HCT116 (cell line): ENCODE measurements around the gene ZPBP. TPM values are rescaled to one million over a fixed set of nuclear protein-coding genes. Genes with fewer than 3 reads are reported as not detected.

ENCODE experiments used
- ATAC-seq: fragments of 200-7000 bp; cut with Tn5 transposase; 2 replicates; pipeline ENCODE4 v1.9.1; 2020; ENCODE audit warnings: mild to moderate bottlenecking, moderate library complexity
- BruUV-seq: library from RNA; stranded (reverse); fragments of 400-500 nt; replicated peaks from 2 replicates; lab custom pipeline; 2021; lab: Mats Ljungman, UMichigan
- CTCF ChIA-PET: fragments of 300-600 bp; sonication (Branson Sonifier 250); formaldehyde crosslinking; loops from one replicate; lab custom pipeline; 2021; ENCODE audit warnings: antibody characterized with exemption; lab: Charles Lee
- POLR2A ChIA-PET: fragments of 300-600, 350-600 bp; sonication (Branson Sonifier 250); formaldehyde crosslinking; loops from one replicate; lab custom pipeline; 2021; ENCODE audit warnings: antibody characterized with exemption; lab: Charles Lee
- RAD21 ChIA-PET, 2 experiments: fragments of 300-600 bp; sonication (Branson Sonifier 250); formaldehyde crosslinking; loops; one replicate each; lab custom pipeline; 2023; ENCODE audit warnings: low total read pairs in 2 of 2; ENCODE audit not compliant: uncharacterized antibody in 2 of 2, unreplicated experiment in 2 of 2, low non-redundant PET in 1 of 2; lab: Charles Lee
- DNase-seq: peaks from one replicate; pipeline ENCODE4 v3.0.0-alpha.2; 2010; ENCODE audit warnings: low read depth, low spot score
- H2AFZ ChIP-seq: fragments of 200-600 bp; shearing (Covaris generic), sonication (generic); 2 replicates; pipeline ENCODE4 v1.6.1; 2017; ENCODE audit warnings: low read depth, mixed run types, mixed read lengths, antibody characterized with exemption, low read length; ENCODE audit not compliant: poor library complexity, severe bottlenecking
- H3K27ac ChIP-seq: 2 replicates; pipeline ENCODE4 v1.5.1; 2012; ENCODE audit warnings: low read depth, low read length
- H3K27me3 ChIP-seq: fragments of 200-600 bp; sonication (generic); 2 replicates; pipeline ENCODE4 v1.6.1; 2016; ENCODE audit warnings: mixed run types, low read length, mixed read lengths; ENCODE audit not compliant: insufficient read depth
- H3K36me3 ChIP-seq, 2 experiments: fragments of 200-500 bp in 1 of 2; fragments of 200-600 bp in 1 of 2; sonication (Bioruptor generic) in 1 of 2; sonication (generic) in 1 of 2; 2 replicates each; pipeline versions ENCODE4 v1.5.1 to v1.6.1; 2014 to 2016; ENCODE audit warnings: low read length in 2 of 2, inconsistent platforms in 1 of 2, mixed read lengths in 1 of 2, mixed run types in 1 of 2; ENCODE audit not compliant: insufficient read depth in 2 of 2, control insufficient read depth in 1 of 2
- H3K4me1 ChIP-seq, 2 experiments: fragments of 200-600 bp in 1 of 2; sonication (generic) in 1 of 2; 2 replicates each; pipeline versions ENCODE4 v1.5.1 to v1.6.1; 2012 to 2017; ENCODE audit warnings: low read length in 2 of 2, inconsistent platforms in 1 of 2, mild to moderate bottlenecking in 1 of 2, mixed read lengths in 1 of 2, mixed run types in 1 of 2, moderate library complexity in 1 of 2; ENCODE audit not compliant: insufficient read depth in 2 of 2, control insufficient read depth in 1 of 2
- H3K4me2 ChIP-seq: fragments of 200-600 bp; sonication (generic); 2 replicates; pipeline ENCODE4 v1.6.1; 2017; ENCODE audit warnings: mixed run types, low read length, mixed read lengths
- H3K4me3 ChIP-seq, 2 experiments: fragments of 200-600 bp in 1 of 2; sonication (generic) in 1 of 2; replicated peaks in 1 of 2; 2 replicates each; pipeline ENCODE4 v1.5.1; 2011 to 2016; ENCODE audit warnings: low read length in 2 of 2, control low read depth in 1 of 2, low read depth in 1 of 2, mild to moderate bottlenecking in 1 of 2, mixed read lengths in 1 of 2, mixed run types in 1 of 2
- H3K79me2 ChIP-seq: fragments of 200-600 bp; sonication (generic); 2 replicates; pipeline ENCODE4 v1.6.1; 2017; ENCODE audit warnings: mild to moderate bottlenecking, mixed run types, low read length, moderate library complexity, mixed read lengths; ENCODE audit not compliant: insufficient read depth
- H3K9ac ChIP-seq: fragments of 200-600 bp; sonication (generic); 2 replicates; pipeline ENCODE4 v1.6.1; 2016; ENCODE audit warnings: low read length, mixed read lengths
- H3K9me2 ChIP-seq: fragments of 200-600 bp; sonication (generic), shearing (Covaris generic); 2 replicates; pipeline ENCODE4 v1.6.1; 2017; ENCODE audit warnings: mixed run types, mild to moderate bottlenecking, moderate library complexity; ENCODE audit not compliant: insufficient read depth
- H3K9me3 ChIP-seq, 2 experiments: fragments of 200-500 bp in 1 of 2; fragments of 200-600 bp in 1 of 2; sonication (Bioruptor generic) in 1 of 2; sonication (generic) in 1 of 2; 2 replicates each; pipeline ENCODE4 v1.6.1; 2014 to 2017; ENCODE audit warnings: low read length in 2 of 2, mixed read lengths in 2 of 2, inconsistent platforms in 1 of 2, low read depth in 1 of 2, mild to moderate bottlenecking in 1 of 2, mixed run types in 1 of 2, moderate library complexity in 1 of 2; ENCODE audit not compliant: control insufficient read depth in 1 of 2, insufficient read depth in 1 of 2
- H4K20me1 ChIP-seq: fragments of 200-600 bp; sonication (generic), shearing (Covaris generic); 2 replicates; pipeline ENCODE4 v1.6.1; 2017; ENCODE audit warnings: mixed run types, mild to moderate bottlenecking, moderate library complexity; ENCODE audit not compliant: insufficient read depth
- CEBPB ChIP-seq: IDR thresholded peaks from 2 replicates; pipeline ENCODE4 v1.6.1; 2012; ENCODE audit warnings: low read depth
- EGR1 ChIP-seq: IDR thresholded peaks from 2 replicates; pipeline ENCODE4 v1.6.1; 2012; ENCODE audit warnings: low read depth
- ELF1 ChIP-seq: IDR thresholded peaks from 2 replicates; pipeline ENCODE4 v1.6.1; 2012; ENCODE audit warnings: low read depth, borderline replicate concordance
- EZH2 ChIP-seq: fragments of 200-600 bp; sonication (generic); IDR thresholded peaks from 2 replicates; pipeline ENCODE4 v1.6.1; 2017; ENCODE audit warnings: antibody characterized with exemption, mixed run types
- JUND ChIP-seq: IDR thresholded peaks from 2 replicates; pipeline ENCODE4 v1.6.1; 2012
- RAD21 ChIP-seq: IDR thresholded peaks from 2 replicates; pipeline ENCODE4 v1.6.1; 2012; ENCODE audit warnings: low read depth, mild to moderate bottlenecking
- SIN3A ChIP-seq: IDR thresholded peaks from 2 replicates; pipeline ENCODE4 v1.6.1; 2012; ENCODE audit warnings: low read depth
- SP1 ChIP-seq: IDR thresholded peaks from 2 replicates; pipeline ENCODE4 v1.6.1; 2012; ENCODE audit warnings: low read depth
- SRF ChIP-seq: IDR thresholded peaks from 2 replicates; pipeline ENCODE4 v1.6.1; 2012; ENCODE audit warnings: low read depth
- ZFX ChIP-seq: fragments of 450-650 bp; IDR thresholded peaks from 2 replicates; pipeline ENCODE4 v1.6.1; 2017
- intact Hi-C: fragments of 100-400 bp; cut with micrococcal nuclease; formaldehyde crosslinking; loops from 2 replicates; pipeline ENCODE4 v1.10.0; 2022
- total RNA-seq: library from RNA; stranded (reverse); gene quantifications from one replicate; pipeline ENCODE4 v1.2.1, GENCODE V29; 2021; ENCODE audit not compliant: unreplicated experiment
- TF ChIP-seq, protein P1 (sequence below): IDR thresholded peaks from 2 replicates; pipeline ENCODE4 v1.6.1; 2012
- TF ChIP-seq, protein P2 (sequence below): IDR thresholded peaks from 2 replicates; pipeline ENCODE4 v1.6.1; 2012; ENCODE audit warnings: low read depth
- TF ChIP-seq, protein P3 (sequence below): IDR thresholded peaks from 2 replicates; pipeline ENCODE4 v1.6.1; 2012

ZPBP gene
- total RNA-seq, 1 experiment from 2014 or later, result not detected

DNA sequence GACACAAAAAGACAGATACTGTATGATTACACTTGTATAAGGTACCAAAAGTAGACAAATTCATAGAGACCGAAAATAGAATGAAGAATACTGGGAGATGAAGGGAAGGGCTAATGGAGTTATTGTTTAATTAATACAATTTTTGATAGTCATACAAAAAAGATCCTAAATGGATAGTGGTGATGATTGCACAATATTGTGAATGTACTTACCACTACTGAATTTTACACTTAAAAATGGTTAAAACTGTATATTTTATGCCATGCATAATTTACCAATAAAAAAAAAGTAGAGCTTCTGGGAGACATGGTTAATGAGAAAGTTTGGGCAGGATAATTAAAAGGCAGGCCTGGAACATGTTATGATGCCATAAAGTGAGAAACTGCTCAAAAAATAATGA, 119.0 kb downstream of the ZPBP start:
- ATAC-seq (no peak), DNase-seq (no peak)
- intact Hi-C loops, result no loop called here
- H2AFZ ChIP-seq, result no peak overlapping the region
- no peaks in the 10 kb centered on the region for H3K9me2 ChIP-seq
- H3K27me3 ChIP-seq, result no peaks in the 10 kb centered on the region
- no peaks in the 10 kb centered on the region for H3K9me3 ChIP-seq
- POLR2A ChIA-PET, result no interaction called here
- H3K79me2 ChIP-seq, result no peaks in the 10 kb centered on the region
- TF ChIP-seq EGR1 (no peak), SRF (no peak)
- CTCF ChIA-PET, result no interaction called here
- no peak overlapping the region for H3K9ac ChIP-seq
- H3K4me1 ChIP-seq, result no peaks in the 10 kb centered on the region
- no peaks in the 10 kb centered on the region for H3K36me3 ChIP-seq
- no TSS peak for BruUV-seq
- H3K27ac ChIP-seq, result no peak overlapping the region
- RAD21 ChIA-PET, result no interaction called here
- no peaks in the 10 kb centered on the region for H4K20me1 ChIP-seq
- H3K4me2 ChIP-seq, result no peak overlapping the region
- no peak overlapping the region for H3K4me3 ChIP-seq

DNA sequence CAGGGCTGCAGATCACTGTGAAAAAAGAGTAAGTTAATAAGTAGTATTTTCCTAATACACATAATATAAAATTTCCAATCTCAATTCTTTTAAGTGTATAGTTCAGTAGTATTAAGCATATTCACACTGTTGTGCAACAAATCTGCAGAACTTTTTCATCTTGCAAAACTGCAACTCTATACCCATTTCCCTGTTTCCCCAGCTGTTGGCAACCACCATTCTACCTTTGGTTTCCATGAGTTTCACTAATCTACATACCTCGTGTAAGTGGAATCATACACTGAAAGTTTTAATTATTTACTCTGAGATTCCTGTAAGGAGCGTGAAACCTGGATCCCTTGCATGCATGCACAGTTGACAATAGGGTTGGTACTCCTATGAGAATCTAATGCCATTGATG, 155.4 kb downstream of the ZPBP start:
- Histone ChIP-seq H3K9me3 (peaks cover 0 to under 1% of the 10 kb centered on the region in 2 experiments; a peak in 1 of 4 replicates), H3K4me3 (no peak overlapping the region), H3K36me3 (no peaks in the 10 kb centered on the region), H3K9ac (no peak overlapping the region), H3K27ac (no peak overlapping the region), H3K4me1 (no peaks in the 10 kb centered on the region), H3K27me3 (no peaks in the 10 kb centered on the region), H2AFZ (no peak overlapping the region), H3K9me2 (no peaks in the 10 kb centered on the region), H3K79me2 (no peaks in the 10 kb centered on the region), H3K4me2 (no peak overlapping the region), H4K20me1 (no peaks in the 10 kb centered on the region)
- no TSS peak for BruUV-seq
- POLR2A ChIA-PET, result no interaction called here
- CTCF ChIA-PET, result no interaction called here
- RAD21 ChIA-PET, result no interaction called here
- intact Hi-C loops, result no loop called here
- DNase-seq, result no peak
- no peak for ATAC-seq
- TF ChIP-seq, protein P1, sequence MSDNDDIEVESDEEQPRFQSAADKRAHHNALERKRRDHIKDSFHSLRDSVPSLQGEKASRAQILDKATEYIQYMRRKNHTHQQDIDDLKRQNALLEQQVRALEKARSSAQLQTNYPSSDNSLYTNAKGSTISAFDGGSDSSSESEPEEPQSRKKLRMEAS, result no peak
- TF ChIP-seq, protein P2, sequence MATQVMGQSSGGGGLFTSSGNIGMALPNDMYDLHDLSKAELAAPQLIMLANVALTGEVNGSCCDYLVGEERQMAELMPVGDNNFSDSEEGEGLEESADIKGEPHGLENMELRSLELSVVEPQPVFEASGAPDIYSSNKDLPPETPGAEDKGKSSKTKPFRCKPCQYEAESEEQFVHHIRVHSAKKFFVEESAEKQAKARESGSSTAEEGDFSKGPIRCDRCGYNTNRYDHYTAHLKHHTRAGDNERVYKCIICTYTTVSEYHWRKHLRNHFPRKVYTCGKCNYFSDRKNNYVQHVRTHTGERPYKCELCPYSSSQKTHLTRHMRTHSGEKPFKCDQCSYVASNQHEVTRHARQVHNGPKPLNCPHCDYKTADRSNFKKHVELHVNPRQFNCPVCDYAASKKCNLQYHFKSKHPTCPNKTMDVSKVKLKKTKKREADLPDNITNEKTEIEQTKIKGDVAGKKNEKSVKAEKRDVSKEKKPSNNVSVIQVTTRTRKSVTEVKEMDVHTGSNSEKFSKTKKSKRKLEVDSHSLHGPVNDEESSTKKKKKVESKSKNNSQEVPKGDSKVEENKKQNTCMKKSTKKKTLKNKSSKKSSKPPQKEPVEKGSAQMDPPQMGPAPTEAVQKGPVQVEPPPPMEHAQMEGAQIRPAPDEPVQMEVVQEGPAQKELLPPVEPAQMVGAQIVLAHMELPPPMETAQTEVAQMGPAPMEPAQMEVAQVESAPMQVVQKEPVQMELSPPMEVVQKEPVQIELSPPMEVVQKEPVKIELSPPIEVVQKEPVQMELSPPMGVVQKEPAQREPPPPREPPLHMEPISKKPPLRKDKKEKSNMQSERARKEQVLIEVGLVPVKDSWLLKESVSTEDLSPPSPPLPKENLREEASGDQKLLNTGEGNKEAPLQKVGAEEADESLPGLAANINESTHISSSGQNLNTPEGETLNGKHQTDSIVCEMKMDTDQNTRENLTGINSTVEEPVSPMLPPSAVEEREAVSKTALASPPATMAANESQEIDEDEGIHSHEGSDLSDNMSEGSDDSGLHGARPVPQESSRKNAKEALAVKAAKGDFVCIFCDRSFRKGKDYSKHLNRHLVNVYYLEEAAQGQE, result no peak
- no peak for TF ChIP-seq EGR1
- TF ChIP-seq SP1, result no peak
- TF ChIP-seq JUND, result no peak
- no peak for TF ChIP-seq RAD21
- TF ChIP-seq, protein P3, sequence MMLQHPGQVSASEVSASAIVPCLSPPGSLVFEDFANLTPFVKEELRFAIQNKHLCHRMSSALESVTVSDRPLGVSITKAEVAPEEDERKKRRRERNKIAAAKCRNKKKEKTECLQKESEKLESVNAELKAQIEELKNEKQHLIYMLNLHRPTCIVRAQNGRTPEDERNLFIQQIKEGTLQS, result no peak
- no peak for TF ChIP-seq SIN3A
- no peak for TF ChIP-seq SRF
- TF ChIP-seq CEBPB, result no peak
- TF ChIP-seq ZFX, result no peak
- no peak for TF ChIP-seq EZH2
- TF ChIP-seq ELF1, result no peak
- TF ChIP-seq, all 23 proteins: peak for 0
